ENCODE measurements around the gene CHRNG.

- no peak for TF ChIP-seq ZNF157 (tag by site-specific recombination; IDR thresholded peaks at IDR 0.05)
- TF ChIP-seq CTCF (tag by site-specific recombination; IDR thresholded peaks at IDR 0.05), result no peak
Observed at GRCh38 chr2:232506709-232507108, 32.8 kb upstream of the CHRNG start.
